Skeletal muscle satellite cell (primary cell): ENCODE results near the gene ANTKMT.

Source experiments
- H3K27me3 ChIP-seq: 2 replicates; pipeline ENCODE4 v1.7.0; 2013; ENCODE audit warnings: low read length; ENCODE audit not compliant: control insufficient read depth, insufficient read depth
- H3K36me3 ChIP-seq: 2 replicates; pipeline ENCODE4 v1.7.0; 2013; ENCODE audit warnings: mild to moderate bottlenecking, control low read depth, low read length; ENCODE audit not compliant: insufficient read depth
- H3K4me1 ChIP-seq: 2 replicates; pipeline ENCODE4 v1.7.0; 2013; ENCODE audit warnings: low read length; ENCODE audit not compliant: control insufficient read depth, insufficient read depth
- H3K4me2 ChIP-seq: 2 replicates; pipeline ENCODE4 v1.7.0; 2013; ENCODE audit warnings: mild to moderate bottlenecking, low read length
- H3K4me3 ChIP-seq: 2 replicates; pipeline ENCODE4 v1.7.0; 2013; ENCODE audit warnings: low read length
- H3K9ac ChIP-seq: 2 replicates; pipeline ENCODE4 v1.7.0; 2013; ENCODE audit warnings: mild to moderate bottlenecking, low read depth, low read length, moderate library complexity
- H3K9me3 ChIP-seq: replicated peaks from 2 replicates; pipeline ENCODE4 v1.7.0; 2013; ENCODE audit warnings: mild to moderate bottlenecking, control low read depth, low read length

The ANTKMT gene

DNA sequence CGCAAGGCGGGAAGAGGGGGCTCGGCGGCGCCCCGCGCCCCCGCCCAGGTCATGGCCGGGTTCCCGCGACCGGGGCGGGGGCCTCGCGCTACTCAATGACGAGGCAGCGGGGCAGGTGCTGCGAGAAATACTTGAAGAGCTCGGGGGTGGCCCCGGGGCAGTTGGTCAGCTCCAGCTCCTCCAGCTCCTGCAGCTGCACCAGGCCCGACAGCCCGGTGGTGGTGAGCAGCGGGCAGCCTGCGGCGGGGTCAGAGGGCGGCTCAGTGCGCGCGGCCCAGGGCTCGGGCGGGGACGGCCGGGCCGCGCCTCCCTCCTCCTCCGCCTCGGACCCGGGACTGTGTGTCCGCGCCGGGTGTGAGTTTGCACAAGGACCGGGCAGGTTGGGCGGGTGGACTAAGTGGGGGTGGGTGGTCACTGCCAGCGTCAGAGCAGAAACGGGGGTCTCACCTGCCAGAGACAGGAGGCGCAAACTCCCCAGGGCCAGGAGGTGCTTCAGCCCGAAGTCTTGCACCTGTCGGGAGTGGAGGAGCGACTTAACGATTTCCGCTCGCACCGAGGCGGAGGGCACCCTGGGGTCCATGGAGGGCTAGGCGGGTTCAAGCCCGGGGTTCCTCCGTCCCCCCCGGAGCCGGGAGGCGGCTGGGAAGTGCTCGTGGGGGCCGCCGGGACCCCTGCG is 26.6 kb upstream of the ANTKMT start:
- H3K9me3 ChIP-seq: no peaks in the 10 kb centered on the region
- no peak overlapping the region for H3K4me2 ChIP-seq
- H3K36me3 ChIP-seq: no peaks in the 10 kb centered on the region
- peaks cover 8% of the 10 kb centered on the region for H3K4me1 ChIP-seq
- peaks cover 45% of the 10 kb centered on the region for H3K27me3 ChIP-seq
- no peak overlapping the region for H3K9ac ChIP-seq
- no peak overlapping the region for H3K4me3 ChIP-seq

DNA sequence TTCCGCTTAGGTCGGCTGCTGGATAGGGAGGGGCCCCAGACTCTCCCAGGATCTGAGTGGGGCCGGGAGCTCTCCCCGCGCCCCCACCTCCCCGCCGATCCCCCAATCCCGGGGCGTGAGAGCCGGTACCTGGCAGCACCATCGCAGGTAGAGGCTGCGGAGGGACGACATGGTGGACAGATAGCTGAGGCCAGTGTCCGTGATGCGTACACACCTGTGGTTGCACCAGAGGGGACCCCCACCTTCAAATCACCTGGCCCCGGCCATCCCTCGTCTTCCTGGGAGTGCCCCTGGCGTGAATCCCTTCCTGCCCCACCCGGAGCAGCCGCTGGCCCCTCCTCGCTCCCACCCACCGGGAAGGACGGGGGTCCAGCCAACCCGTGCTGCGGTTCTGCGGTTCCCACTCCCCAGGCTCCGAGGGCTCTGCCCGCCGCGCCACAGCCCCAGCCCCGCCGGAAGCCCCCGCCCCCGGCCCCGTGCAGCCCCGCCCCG is 26.0 kb upstream of the ANTKMT start:
- Histone ChIP-seq H3K4me3 (no peak overlapping the region), H3K36me3 (no peaks in the 10 kb centered on the region), H3K4me1 (peaks cover 3% of the 10 kb centered on the region), H3K27me3 (peaks cover 48% of the 10 kb centered on the region), H3K9ac (no peak overlapping the region), H3K4me2 (no peak overlapping the region), H3K9me3 (no peaks in the 10 kb centered on the region)

DNA sequence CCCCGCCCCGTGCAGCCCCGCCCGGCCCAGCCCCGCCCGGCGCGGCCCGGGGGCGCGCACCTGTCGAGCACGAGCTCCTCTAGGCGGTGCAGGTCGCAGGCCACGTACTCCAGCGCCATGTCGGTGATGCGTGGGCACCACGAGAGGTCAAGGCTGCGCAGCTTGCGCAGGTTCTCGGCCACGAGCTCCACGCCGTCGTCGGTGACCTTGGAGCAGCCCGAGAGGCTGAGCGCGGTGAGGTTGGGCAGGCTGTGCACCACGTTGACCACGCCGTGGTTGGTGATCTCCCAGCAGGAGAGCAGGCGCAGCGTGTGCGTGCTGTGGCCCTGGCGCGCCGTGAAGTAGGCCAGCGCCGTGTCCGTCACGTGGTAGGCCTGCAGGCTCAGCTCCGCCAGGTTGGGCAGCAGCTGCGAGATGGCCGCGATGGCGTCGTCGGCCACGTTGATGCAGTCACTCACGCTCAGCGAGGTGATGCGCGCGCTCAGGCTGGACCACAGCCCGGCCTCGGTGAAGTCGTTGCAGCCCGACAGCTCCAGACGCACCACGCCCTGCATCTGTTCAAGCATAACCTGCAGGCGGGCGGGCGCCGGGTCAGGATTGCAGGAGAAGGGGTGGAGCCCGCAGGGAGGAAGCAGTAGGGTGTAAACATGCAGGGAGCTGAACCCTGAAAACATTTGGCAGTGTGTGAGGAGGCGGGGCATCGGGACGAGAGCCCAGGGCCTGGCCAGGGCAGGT is 25.4 kb upstream of the ANTKMT start:
- Histone ChIP-seq H3K27me3 (peaks cover 54% of the 10 kb centered on the region), H3K9ac (no peak overlapping the region), H3K4me3 (no peak overlapping the region), H3K4me2 (peak overlapping the region; percentile 27), H3K36me3 (no peaks in the 10 kb centered on the region), H3K4me1 (peaks cover 1% of the 10 kb centered on the region), H3K9me3 (no peaks in the 10 kb centered on the region)

DNA sequence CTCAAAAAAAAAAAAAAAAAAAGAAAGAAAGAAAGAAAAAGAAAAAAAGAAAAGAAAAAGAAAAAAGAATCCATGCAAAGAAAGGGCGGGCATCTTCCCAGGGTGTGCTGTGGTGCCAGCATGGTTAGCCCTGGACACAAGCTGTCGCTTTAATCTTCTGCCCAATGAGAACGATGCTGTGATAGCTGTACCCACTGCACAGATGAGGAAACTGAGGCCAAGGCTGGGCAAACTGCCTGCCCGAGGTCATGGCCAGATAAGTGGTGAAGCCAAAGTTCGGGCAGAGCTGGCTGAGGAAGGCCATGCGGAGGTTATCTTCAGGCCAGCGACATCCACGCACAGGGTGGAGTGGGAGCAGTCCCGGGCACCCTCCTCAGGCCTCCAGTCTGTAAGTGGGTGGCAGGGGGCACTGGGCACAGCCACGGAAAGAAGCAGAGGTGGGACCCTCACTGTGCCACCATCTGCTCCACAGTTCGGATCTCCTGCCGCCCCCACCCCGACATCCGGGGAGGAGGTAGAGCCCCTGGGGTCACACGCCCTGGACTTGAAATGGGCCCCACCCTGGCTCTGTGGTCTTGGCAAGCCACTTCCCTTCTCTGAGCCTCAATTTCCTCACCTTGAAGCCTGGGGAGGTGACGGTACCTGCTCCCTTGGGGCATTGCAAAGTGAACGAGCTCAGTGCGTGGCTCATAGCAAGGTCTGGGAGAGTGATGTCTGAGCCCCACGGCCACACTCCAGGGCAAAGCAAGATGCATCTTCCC is 21.9 kb upstream of the ANTKMT start:
- Histone ChIP-seq H3K36me3 (no peaks in the 10 kb centered on the region), H3K4me1 (peaks cover 3% of the 10 kb centered on the region), H3K9me3 (no peaks in the 10 kb centered on the region), H3K4me2 (no peak overlapping the region), H3K4me3 (no peak overlapping the region), H3K27me3 (peaks cover 67% of the 10 kb centered on the region), H3K9ac (no peak overlapping the region)

DNA sequence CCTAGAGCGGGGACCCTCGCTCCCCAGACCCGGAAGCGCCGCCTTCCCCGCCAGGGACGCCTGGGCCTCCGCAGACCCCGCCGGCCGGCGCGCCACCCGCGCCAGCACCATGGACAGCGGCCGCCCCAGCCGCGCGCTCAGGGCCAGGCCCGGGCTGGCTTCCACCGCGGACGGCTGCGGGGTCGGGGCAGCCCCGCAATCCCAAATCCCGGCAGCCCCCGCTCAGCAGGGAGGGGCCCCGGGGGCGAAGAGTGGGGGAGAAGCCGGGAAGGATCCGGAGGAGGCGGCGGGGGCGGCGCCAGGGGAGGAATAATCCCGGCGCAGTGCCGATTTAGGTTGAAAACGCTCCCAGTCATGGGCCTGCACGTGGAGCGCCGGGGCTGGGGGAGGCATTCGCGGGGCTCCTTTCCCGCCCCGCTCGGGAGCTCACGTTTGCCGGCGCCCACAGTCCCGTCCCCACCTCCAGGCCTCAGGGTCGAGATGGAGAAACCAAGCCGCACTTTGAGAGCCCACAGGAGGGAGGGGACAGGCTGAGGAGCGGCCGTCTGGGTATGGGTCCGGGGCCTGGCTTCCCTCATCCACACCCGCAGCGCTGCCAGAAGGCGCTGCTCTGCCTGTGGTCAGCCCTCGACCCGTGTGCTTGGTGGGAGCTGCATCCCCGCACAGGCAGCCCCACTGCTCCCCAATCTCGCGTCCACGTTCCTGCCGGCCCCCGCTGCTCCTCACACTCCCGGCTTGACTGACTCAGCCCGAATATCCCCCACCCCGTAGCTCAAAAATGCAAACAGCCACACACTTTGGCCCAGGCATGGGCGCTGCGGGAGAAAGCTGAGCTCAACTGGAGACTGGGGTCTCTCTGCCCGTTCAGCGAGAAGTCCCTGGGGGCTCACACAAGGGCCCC is 20.0 kb upstream of the ANTKMT start:
- Histone ChIP-seq H3K4me3 (no peak overlapping the region), H3K4me1 (peaks cover 3% of the 10 kb centered on the region), H3K27me3 (peaks cover 58% of the 10 kb centered on the region)

DNA sequence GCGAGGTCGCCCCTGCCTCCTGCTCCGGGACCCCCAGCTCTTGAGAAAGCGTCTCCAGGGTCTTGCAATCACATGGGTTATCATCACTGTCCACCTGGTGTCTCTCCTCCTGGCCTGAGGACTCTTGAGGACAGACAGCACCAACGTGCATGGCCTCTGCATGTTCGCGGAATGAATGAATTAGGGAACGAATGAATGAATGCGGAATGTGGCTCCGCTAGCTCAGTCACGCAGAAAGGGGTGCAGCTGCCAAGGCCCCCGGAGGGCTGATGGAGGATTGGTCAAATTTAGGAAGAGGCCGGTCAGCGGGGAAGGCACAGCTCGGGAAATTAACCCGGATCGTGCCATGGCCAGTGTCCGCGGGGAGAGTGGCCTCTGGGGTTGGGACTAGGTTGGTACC is 18.6 kb upstream of the ANTKMT start:
- peaks cover 3% of the 10 kb centered on the region for H3K4me1 ChIP-seq

More for the DNA sequence above, 20.0 kb upstream of the ANTKMT start:
- no peak overlapping the region for H3K9ac ChIP-seq
- no peaks in the 10 kb centered on the region for H3K9me3 ChIP-seq
- no peaks in the 10 kb centered on the region for H3K36me3 ChIP-seq
- H3K4me2 ChIP-seq: no peak overlapping the region

DNA sequence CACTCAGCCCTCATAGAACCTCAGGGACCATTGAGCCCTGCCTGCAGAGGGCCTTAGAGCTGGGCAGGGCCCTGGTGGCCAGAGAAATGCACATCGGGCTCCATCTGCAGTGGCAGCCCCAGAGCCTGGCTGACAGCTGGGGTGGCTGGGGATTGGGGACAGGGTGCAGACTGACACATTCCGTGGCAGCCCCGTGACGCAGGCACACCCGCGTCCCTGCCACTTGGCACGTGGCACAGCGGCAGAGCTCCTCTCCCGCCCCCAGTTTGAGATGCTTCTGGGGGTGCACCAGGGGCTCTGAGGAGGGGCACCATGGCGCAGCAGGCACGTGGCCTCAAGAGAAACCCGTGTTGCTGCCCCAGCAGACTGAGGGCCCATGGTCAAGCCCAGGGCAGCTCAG is 17.5 kb upstream of the ANTKMT start:
- Histone ChIP-seq H3K4me3 (no peak overlapping the region), H3K27me3 (peaks cover 73% of the 10 kb centered on the region), H3K36me3 (no peaks in the 10 kb centered on the region), H3K4me1 (peaks cover 3% of the 10 kb centered on the region), H3K9me3 (no peaks in the 10 kb centered on the region), H3K4me2 (no peak overlapping the region), H3K9ac (no peak overlapping the region)

More for the DNA sequence above, 18.6 kb upstream of the ANTKMT start:
- Histone ChIP-seq H3K4me3 (no peak overlapping the region), H3K4me2 (no peak overlapping the region), H3K9me3 (no peaks in the 10 kb centered on the region), H3K9ac (no peak overlapping the region), H3K27me3 (peaks cover 66% of the 10 kb centered on the region), H3K36me3 (no peaks in the 10 kb centered on the region)

DNA sequence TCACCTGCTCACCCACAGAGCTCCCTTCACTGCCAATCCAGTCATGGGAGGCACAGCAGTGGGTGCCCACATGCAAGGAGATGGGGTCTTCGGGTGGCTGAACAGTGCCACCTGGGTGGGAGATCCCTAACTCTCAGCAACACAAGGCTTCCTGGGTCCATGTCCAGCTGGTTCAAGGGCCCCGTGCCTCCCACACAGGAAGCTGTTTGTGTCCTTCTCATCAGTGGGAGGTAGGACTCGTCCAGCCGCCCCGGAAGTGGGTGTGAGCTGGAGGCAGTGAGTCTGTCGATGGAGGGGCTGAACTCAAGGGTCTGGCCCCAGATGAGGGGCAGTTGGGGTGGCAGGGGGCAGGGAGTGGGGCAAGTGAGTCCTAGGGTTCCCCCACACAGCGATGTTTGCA is 16.9 kb upstream of the ANTKMT start:
- H3K4me1 ChIP-seq: peaks cover 3% of the 10 kb centered on the region

DNA sequence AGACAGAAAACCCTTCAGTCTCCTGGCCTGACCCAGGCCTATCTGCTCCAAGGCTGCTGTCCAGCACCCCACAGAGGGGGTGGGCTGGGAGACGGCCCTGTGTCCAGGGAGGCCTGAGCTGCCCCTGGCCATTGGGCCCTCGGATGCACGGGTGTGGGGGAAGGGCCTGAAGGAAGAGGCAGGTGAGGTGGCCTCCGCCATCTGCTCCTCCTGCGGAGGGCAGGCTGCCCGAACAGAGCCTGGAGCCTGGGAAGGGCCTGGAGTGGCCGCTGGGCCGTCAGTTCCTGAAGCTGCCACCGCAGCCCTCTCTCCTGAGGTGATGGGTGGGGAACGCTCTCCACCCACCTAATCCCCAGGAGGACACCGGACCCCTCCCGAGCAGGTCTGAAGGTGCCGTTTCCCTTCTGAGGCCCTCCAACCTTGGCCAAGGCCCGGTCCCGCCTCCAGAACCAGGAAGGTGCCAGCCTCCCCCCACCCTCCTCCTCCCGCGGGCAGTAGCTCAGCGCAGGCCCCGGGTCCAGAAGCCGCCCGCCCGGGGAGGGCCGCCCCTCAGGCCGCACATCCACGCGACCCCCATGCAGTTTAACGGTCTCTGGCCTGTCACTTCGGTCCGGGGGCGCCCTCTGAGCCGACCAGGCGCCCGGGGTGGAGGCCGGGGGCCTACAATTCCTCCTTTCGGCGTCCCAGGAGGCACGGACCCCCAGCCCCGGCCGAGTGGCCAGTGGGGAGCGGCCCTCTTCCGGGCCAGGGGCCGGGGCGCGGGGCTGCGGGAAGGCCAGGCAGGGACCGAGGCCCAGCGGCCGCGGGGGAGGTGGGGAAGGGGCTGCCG is 16.2 kb upstream of the ANTKMT start:
- Histone ChIP-seq H3K27me3 (peaks cover 80% of the 10 kb centered on the region), H3K9me3 (no peaks in the 10 kb centered on the region)

More for the DNA sequence above, 16.9 kb upstream of the ANTKMT start:
- H3K9me3 ChIP-seq: no peaks in the 10 kb centered on the region
- no peaks in the 10 kb centered on the region for H3K36me3 ChIP-seq
- H3K4me2 ChIP-seq: no peak overlapping the region
- H3K27me3 ChIP-seq: peaks cover 78% of the 10 kb centered on the region
- no peak overlapping the region for H3K9ac ChIP-seq
- no peak overlapping the region for H3K4me3 ChIP-seq

DNA sequence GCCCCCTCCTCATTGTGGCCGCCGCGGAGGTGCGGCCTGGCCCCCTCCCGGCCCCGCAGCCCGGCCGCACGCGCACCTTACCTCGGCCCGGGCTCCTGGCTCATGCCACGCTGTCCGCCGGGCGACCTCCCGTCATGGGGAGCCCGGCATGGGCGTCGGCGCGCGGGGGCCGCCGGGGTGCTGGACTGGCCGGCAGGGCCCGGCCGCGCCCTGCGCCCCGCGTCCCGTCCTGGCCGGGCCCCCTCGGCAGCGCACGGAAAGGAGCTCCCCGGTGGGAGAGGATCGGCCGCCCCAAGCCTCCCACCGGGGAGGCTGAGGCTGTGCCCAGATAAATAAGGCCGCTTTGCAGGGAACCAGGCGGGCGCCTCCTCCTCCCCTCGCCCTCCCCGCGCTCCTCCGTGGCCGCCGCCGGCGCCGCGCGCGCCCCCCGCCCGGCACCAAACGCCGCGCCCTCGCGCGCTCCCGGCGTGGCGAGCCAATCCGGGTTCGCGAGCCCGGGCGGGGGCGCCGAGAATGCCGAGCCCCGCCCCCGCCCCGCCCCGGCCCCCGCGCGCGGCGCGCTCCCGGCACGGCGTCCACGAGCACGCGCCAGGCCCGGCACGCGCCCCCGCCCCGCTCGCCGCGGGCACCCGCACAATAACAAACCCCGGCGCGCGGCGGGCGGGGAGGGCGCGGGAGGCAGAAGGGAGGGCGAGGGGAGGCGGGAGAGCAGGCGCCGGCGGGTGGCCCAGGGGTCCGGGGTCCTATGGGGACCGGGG is 15.3 kb upstream of the ANTKMT start, which contains the start of gene FBXL16:
Gene FBXL16, minus strand, starts transcription at position 371 of the 758 bp plus-strand sequence. CDS start 8,396 bp downstream, outside the sequence.
- H3K9ac ChIP-seq: no peak within 1 kb of the TSS
- H3K4me2 ChIP-seq: peak within 1 kb of the TSS; percentile 52
- H3K27me3 ChIP-seq: peaks cover 81% of the 10 kb centered on the region
- H3K4me1 ChIP-seq: peaks cover 13% of the 10 kb centered on the region
- H3K4me3 ChIP-seq: peak within 1 kb of the TSS; percentile 24
- no peaks in the 10 kb centered on the region for H3K36me3 ChIP-seq
- no peaks in the 10 kb centered on the region for H3K9me3 ChIP-seq

More for the DNA sequence above, 16.2 kb upstream of the ANTKMT start:
- Histone ChIP-seq H3K9ac (no peak overlapping the region), H3K4me2 (no peak overlapping the region), H3K36me3 (no peaks in the 10 kb centered on the region), H3K4me3 (no peak overlapping the region), H3K4me1 (peaks cover 5% of the 10 kb centered on the region)
